ENCODE measurements around the gene ZNF212. TPM values are rescaled to one million over a fixed set of nuclear protein-coding genes. Genes with fewer than 3 reads are reported as not detected.

Gene ZNF212
- total and polyA plus RNA-seq, 12 donors = 3.6 to 5.9 (median 4.8) TPM

- H3K4me1 ChIP-seq = no peaks in the 10 kb centered on the region
- no peak for TF ChIP-seq CTCF (IDR thresholded peaks at IDR 0.05)
- ATAC-seq (no peak), DNase-seq (no peak)
- peaks cover 0 to 79% (median 36%) of the 10 kb centered on the region in 9 donors for H3K36me3 ChIP-seq
- H3K27ac ChIP-seq = no peak overlapping the region
- 93 to 97% methylated on average over 2 of the region's 2 CpGs for WGBS, 2 donors
- intact Hi-C loops (cut with DNase I) = loop anchor here in 2 of 10 donors (10.0 kb wide), 2 partner anchors 172 to 252 kb away; no protein-coding TSS in a partner anchor
- no peaks in the 10 kb centered on the region for H3K27me3 ChIP-seq
- no peaks in the 10 kb centered on the region for H3K9me3 ChIP-seq
- H3K4me3 ChIP-seq = no peak overlapping the region
Measured at GRCh38 chr7:149252378-149252777, 12.9 kb downstream of the ZNF212 start.

GRCh38 chr7:149253665-149254064 is 14.2 kb downstream of the ZNF212 start:
- H3K4me3 ChIP-seq = no peak overlapping the region
- intact Hi-C loops (cut with DNase I) = loop anchor here in 2 of 10 donors (10.0 kb wide), 2 partner anchors 171 to 251 kb away; no protein-coding TSS in a partner anchor
- no peak overlapping the region for H3K27ac ChIP-seq
- H3K9me3 ChIP-seq = no peaks in the 10 kb centered on the region
- peaks cover 0 to 74% (median 36%) of the 10 kb centered on the region in 9 donors for H3K36me3 ChIP-seq
- H3K4me1 ChIP-seq = no peaks in the 10 kb centered on the region
- ATAC-seq = peak in 1 of 8 donors; percentile 9
- 85 to 86% methylated on average over 7 of the region's 7 CpGs for WGBS, 2 donors
- TF ChIP-seq CTCF (IDR thresholded peaks at IDR 0.05) = no peak
- no peaks in the 10 kb centered on the region for H3K27me3 ChIP-seq
- no peak for DNase-seq

GRCh38 chr7:149254181-149254858 is 14.9 kb downstream of the ZNF212 start:
- Histone ChIP-seq H3K4me1 (no peaks in the 10 kb centered on the region), H3K27ac (no peak overlapping the region), H3K36me3 (peaks cover 0 to 74% (median 36%) of the 10 kb centered on the region in 9 donors), H3K9me3 (no peaks in the 10 kb centered on the region), H3K27me3 (no peaks in the 10 kb centered on the region), H3K4me3 (no peak overlapping the region)
- TF ChIP-seq CTCF (IDR thresholded peaks at IDR 0.05) = no peak
- peak in 1 of 8 donors; percentile 11 for ATAC-seq
- 92 to 95% methylated on average over 16 of the region's 16 CpGs for WGBS, 2 donors
- intact Hi-C loops (cut with DNase I) = loop anchor here in 2 of 10 donors (10.0 kb wide), 2 partner anchors 170 to 250 kb away; no protein-coding TSS in a partner anchor
- no peak for DNase-seq

- peaks cover 0 to 68% (median 36%) of the 10 kb centered on the region in 9 donors for H3K36me3 ChIP-seq
- no peak overlapping the region for H3K27ac ChIP-seq
- no peak for TF ChIP-seq CTCF (IDR thresholded peaks at IDR 0.05)
- H3K4me1 ChIP-seq = no peaks in the 10 kb centered on the region
- H3K4me3 ChIP-seq = no peak overlapping the region
- no peaks in the 10 kb centered on the region for H3K9me3 ChIP-seq
- H3K27me3 ChIP-seq = no peaks in the 10 kb centered on the region
- 81 to 89% methylated on average over 5 of the region's 5 CpGs for WGBS, 2 donors
- DNase-seq = no peak
- no peak for ATAC-seq
- intact Hi-C loops (cut with DNase I) = loop anchor here in 2 of 10 donors (10.0 kb wide), 2 partner anchors 170 to 250 kb away; no protein-coding TSS in a partner anchor
Measured at GRCh38 chr7:149255174-149255573, 15.7 kb downstream of the ZNF212 start.

Measured in heart right ventricle (tissue), 16 donors.